NT2/D1 (cell line): ENCODE measurements around the gene GRIK1.

ENCODE experiments used
- YY1 ChIP-seq: IDR thresholded peaks from 2 replicates; pipeline ENCODE4 v1.6.1; 2011; ENCODE audit not compliant: insufficient read length, insufficient read depth
- ZNF274 ChIP-seq: IDR thresholded peaks from 2 replicates; pipeline ENCODE4 v1.6.1; 2011; ENCODE audit warnings: mild to moderate bottlenecking, low read depth, low read length

GRCh38 chr21:29716753-29717152 is 223.0 kb downstream of the GRIK1 start:
- no peak for TF ChIP-seq ZNF274
- no peak for TF ChIP-seq YY1
